SHP77 (cell line): ENCODE data around the gene CYP26A1.

Experiments used
- DNase-seq, 2 experiments: peaks; one replicate each; lab custom pipeline; 2025; lab: John Stamatoyannopoulos, UW

The CYP26A1 gene, protein sequence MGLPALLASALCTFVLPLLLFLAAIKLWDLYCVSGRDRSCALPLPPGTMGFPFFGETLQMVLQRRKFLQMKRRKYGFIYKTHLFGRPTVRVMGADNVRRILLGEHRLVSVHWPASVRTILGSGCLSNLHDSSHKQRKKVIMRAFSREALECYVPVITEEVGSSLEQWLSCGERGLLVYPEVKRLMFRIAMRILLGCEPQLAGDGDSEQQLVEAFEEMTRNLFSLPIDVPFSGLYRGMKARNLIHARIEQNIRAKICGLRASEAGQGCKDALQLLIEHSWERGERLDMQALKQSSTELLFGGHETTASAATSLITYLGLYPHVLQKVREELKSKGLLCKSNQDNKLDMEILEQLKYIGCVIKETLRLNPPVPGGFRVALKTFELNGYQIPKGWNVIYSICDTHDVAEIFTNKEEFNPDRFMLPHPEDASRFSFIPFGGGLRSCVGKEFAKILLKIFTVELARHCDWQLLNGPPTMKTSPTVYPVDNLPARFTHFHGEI

GRCh38 chr10:93073539-93074146, at the start of gene CYP26A1:
Gene CYP26A1, plus strand, starts transcription at chr10:93073893. Its CDS starts 42 bp downstream, at chr10:93073935.
- no peak for DNase-seq

DNA sequence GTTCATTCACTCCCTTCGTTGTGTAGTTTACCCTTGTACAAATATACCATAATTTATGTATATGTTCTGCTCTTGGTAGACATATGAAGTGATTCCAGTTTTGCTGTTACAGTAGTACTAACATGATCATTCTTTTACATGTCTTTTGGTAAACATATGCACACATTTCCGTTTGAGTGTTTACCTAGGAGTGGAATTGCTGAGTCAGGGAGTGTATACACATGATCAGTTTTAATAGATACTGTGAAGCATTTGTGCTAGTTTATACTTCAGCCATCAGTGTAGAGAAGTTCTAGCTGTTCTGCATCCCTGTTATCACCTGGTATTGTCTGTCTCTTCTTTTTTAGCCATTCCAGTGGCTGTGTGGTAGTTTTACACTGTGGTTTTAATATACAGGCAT, 47.6 kb upstream of the CYP26A1 start:
- DNase-seq, result no peak

GRCh38 chr10:93027508-93027907, 46.2 kb upstream of the CYP26A1 start:
- no peak for DNase-seq

GRCh38 chr10:93028883-93029282, 44.8 kb upstream of the CYP26A1 start:
- DNase-seq, result no peak

DNA sequence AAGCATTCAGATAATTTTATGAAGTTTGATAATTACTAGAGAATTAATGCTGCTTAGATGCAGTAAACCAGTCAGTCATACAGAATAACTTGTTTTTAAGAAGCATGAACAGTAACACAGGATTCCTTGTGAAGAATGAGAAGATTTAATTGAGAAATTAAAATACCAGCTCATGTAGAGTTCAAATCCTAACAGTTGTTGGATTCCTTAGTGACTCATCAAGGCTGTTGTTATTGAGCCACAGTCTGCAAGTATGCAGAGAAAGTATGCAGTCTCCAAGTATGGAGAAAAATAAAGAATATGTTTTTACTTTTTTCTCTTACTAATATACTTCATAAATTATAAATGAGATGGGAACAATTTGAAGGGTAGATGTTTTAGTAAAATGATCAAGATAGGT, 43.3 kb upstream of the CYP26A1 start:
- DNase-seq, result no peak

DNA sequence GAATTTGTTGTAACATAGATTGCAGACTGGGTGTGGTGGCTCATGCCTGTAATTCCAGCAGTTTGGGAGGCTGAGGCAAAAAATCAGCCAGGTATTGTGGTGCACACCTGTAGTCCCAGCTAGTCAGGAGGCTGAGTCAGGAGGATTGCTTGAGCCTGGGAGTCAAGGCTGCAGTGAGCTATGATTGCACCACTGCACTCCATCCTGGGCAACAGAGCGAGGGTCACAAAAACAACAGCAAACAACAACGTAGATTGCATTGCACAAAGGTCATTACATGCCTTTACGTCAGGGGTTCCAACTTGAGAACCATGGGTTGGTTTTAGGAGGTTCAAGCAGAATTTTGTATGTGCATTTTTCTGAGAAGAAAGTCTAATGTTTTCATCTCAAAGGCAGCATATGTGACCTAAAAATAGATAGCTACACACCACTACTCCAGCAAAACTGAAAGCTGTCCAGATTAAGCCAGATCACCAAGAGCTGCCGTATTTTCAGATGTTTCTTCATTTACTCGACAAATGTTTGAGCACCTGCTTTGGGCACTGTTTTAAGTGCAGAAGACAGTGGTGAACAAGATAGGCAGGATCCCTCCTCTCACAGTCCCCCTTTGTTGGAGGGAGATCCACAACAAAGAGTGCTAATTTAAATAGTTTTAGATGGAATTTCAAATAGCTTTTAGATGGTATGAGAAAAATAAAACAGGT, 41.4 kb upstream of the CYP26A1 start:
- DNase-seq, result no peak

GRCh38 chr10:93032809-93033137, 40.9 kb upstream of the CYP26A1 start:
- no peak for DNase-seq

- DNase-seq, result no peak
These were observed 39.3 kb upstream of the CYP26A1 start for GRCh38 chr10:93034426-93034825.

DNA sequence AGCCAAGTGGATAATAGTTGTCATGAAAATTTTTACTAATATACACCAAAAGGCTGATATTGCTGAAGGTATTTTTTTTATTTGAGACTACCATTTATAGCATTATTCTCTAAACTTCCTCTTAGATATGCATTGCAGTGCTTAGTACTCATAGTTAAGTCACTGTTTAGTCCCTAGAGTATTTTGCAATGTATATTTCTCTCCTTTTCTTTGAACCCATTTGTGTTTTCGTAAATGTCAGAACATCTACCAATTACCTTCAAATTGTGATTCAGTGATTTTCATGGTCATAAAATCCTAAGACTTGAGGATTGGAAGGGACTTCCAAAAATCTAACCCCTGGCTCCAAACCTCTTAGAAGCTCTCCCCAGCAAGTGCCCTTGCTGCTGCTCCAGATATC, 34.6 kb upstream of the CYP26A1 start:
- no peak for DNase-seq

DNA sequence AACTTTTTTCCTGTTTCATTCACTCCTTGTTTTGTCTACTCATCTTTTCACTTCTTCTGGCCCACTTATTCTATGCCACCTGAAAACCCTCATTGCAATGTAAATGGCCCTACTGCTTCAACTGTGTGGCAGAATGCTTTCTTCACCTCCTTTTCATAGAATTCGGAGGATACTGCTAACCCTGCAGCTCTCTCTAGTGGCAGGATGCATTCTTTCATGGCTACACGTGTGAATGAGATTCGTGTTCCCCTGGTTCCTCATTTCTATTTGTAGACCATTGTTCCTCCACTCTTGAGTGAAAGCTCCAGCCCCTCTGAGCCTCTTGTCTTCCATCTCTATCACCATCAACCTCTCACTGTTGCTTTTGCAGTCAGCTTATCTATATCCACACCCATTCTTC, 34.0 kb upstream of the CYP26A1 start:
- peak in 1 of 2 experiments; percentile 31 for DNase-seq

- DNase-seq, result no peak
These were observed 19.2 kb upstream of the CYP26A1 start for GRCh38 chr10:93054486-93054885.

DNA sequence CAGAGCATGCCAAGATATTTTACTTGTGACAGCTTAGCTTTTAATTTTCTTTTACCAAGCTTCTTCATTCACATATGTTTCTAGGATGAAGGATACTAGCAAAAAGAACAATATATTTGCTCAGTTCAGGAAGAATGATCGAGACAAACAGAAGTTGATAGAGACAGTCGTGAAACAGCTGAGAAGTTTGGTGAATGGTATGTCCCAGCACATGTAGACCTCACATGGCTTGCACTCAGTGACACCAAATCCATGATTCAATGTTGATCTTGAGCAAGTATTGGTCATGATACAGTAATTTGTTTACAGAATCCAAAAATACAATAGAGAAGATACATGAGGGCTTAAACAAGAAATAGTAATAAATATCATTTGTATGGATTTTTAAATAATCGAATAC, 15.6 kb upstream of the CYP26A1 start:
- DNase-seq, result peak in 1 of 2 experiments; percentile 8

GRCh38 chr10:93059975-93060886, 13.5 kb upstream of the CYP26A1 start, which contains the start of gene CYP26C1:
Gene CYP26C1, plus strand, starts transcription at chr10:93060798. Its CDS starts 466 bp downstream, at chr10:93061264.
- no peak for DNase-seq

- no peak for DNase-seq
These were observed 12.7 kb upstream of the CYP26A1 start for GRCh38 chr10:93060887-93061593.

GRCh38 chr10:93061594-93062513, 11.8 kb upstream of the CYP26A1 start:
- DNase-seq, result no peak

GRCh38 chr10:93062514-93063143, 11.1 kb upstream of the CYP26A1 start:
- no peak for DNase-seq

DNA sequence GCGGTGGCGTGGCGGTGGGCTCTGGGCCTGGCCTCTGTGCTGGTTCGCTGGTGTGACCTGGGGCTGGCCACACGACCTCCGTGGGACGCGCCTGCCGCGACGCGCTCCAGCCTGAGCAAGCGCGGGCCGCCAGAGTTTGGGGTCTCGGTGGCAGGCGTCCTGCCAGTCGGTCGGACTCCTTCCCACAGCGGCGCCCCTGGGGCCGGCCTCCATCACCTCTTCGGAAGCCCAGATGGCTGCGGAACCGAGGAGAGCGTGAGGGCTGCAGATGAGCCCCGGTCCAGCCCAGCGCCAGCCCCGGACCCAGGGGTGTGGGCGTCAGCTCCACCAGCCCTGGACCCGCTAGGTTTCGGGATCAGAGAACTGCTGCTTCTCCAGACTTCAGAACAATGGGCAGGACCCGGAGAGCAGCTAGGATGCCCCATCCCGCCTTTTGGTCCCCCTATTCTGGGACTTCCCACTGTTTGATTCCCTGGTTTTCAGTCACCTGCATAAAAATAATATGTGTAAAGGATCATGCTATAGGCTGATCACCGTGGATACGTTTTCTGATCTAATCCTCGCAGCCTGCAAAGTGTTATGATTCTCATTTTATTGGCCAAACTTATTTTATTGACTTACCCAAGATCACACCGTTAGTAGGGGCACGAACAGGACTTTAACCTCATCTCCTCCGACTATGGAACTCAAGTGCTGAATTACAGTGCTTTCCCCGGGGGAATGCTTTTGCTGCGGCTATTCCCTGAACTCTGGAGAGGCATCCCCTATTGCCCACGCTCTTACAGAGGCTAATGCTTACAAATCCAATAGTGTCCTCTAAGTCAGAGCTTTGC, 10.3 kb upstream of the CYP26A1 start:
- no peak for DNase-seq

DNA sequence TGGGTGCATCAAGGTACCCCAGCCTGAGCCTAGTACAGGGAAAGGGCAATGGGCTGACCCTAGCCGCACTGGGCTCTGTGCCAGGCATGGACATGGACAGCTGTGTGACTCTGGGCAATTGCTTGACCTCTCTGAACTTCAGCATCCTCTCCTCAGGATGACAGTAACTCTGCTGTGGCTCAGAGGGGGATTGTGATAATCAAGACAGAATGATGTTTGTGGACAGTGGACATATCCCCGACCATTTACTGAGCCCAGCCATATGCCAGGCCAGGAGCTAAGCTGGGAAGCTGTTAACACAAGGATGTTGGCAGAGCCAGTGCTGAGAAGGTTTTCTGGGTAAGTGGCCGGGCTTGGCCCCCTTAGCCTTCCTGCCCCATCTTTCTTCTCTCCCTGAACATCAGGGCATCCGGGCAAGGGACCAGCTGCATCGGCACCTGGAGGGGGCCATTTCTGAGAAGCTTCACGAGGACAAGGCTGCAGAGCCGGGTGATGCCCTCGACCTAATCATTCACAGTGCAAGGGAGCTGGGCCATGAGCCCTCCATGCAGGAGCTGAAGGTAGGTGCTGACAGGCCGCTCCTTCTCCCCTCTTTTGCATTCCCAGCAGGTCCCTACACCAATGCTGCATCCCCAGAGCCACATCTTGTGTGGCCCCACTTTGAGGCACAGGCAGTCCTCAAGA, 9.6 kb upstream of the CYP26A1 start:
- DNase-seq, result no peak
